Gastroesophageal sphincter (tissue), 3 donors: ENCODE measurements around the gene ZBED4.

Source experiments
- EP300 ChIP-seq: sonication (generic); formaldehyde crosslinking; IDR thresholded peaks from one replicate; pipeline ENCODE4 v1.6.1; 2017; ENCODE audit warnings: antibody characterized with exemption, mild to moderate bottlenecking
- POLR2A ChIP-seq, 2 donors: fragments of 450-650 bp; IDR thresholded peaks; one replicate each; pipeline ENCODE4 v1.6.1; 2017; ENCODE audit warnings: antibody characterized with exemption in 2 of 2, mild to moderate bottlenecking in 2 of 2, moderate library complexity in 1 of 2
- TF ChIP-seq, protein P1 (sequence below), 4 experiments: fragments of 200-600 bp in 2 of 4; fragments of 450-650 bp in 2 of 4; sonication (generic) in 1 of 4; IDR thresholded peaks; one replicate each; pipeline ENCODE4 v1.5.1; 2017 to 2019; ENCODE audit warnings: antibody characterized with exemption in 4 of 4, mild to moderate bottlenecking in 2 of 4, moderate library complexity in 2 of 4

GRCh38 chr22:49934160-49934890, 80.7 kb downstream of the ZBED4 start:
- TF ChIP-seq, protein P1, sequence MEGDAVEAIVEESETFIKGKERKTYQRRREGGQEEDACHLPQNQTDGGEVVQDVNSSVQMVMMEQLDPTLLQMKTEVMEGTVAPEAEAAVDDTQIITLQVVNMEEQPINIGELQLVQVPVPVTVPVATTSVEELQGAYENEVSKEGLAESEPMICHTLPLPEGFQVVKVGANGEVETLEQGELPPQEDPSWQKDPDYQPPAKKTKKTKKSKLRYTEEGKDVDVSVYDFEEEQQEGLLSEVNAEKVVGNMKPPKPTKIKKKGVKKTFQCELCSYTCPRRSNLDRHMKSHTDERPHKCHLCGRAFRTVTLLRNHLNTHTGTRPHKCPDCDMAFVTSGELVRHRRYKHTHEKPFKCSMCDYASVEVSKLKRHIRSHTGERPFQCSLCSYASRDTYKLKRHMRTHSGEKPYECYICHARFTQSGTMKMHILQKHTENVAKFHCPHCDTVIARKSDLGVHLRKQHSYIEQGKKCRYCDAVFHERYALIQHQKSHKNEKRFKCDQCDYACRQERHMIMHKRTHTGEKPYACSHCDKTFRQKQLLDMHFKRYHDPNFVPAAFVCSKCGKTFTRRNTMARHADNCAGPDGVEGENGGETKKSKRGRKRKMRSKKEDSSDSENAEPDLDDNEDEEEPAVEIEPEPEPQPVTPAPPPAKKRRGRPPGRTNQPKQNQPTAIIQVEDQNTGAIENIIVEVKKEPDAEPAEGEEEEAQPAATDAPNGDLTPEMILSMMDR (IDR thresholded peaks at IDR 0.05): no peak
- TF ChIP-seq POLR2A (IDR thresholded peaks at IDR 0.05) (no peak), EP300 (no peak)
